ENCODE measurements around the gene ZCCHC14. TPM values are rescaled to one million over a fixed set of nuclear protein-coding genes. Genes with fewer than 3 reads are reported as not detected.
"Not testable (repeated sequence)": the region's sequence is repeated elsewhere in the genome, so short reads cannot be mapped to it uniquely, and the experiment has no call there.

The ZCCHC14 gene
- total and polyA plus RNA-seq, 2 donors (not counting 1 experiment from before 2014, with no cell fraction given) = 0.70 to 4.4 TPM

- Histone ChIP-seq H3K4me1 (ENCODE audit: control insufficient read depth in 2 of 2, insufficient read depth in 2 of 2, low read length in 2 of 2) (no peaks in the 10 kb centered on the region), H3K9me3 (ENCODE audit: control extremely low read depth in 1 of 3, control insufficient read depth in 2 of 3, insufficient read depth in 1 of 3, low read length in 2 of 3) (no peaks in the 10 kb centered on the region), H3K4me2 (replicated peaks; ENCODE audit: low read depth, low read length, poor library complexity, severe bottlenecking) (no peak overlapping the region), H3K36me3 (replicated peaks in 1 of 2; ENCODE audit: control extremely low read depth in 1 of 2, control insufficient read depth in 1 of 2, extremely low read depth in 1 of 2, insufficient read depth in 2 of 2, low read length in 1 of 2) (no peaks in the 10 kb centered on the region), H3K4me3 (ENCODE audit: control extremely low read depth in 1 of 5, extremely low read depth in 1 of 5, insufficient read depth in 1 of 5, low read depth in 2 of 5, low read length in 4 of 5) (no peak overlapping the region), H4K20me1 (ENCODE audit: control insufficient read depth, insufficient read depth, low read length, poor library complexity, severe bottlenecking) (no peaks in the 10 kb centered on the region), H3K27me3 (replicated peaks in 1 of 4; ENCODE audit: control extremely low read depth in 1 of 4, control insufficient read depth in 3 of 4, insufficient read depth in 4 of 4, low read length in 3 of 4) (peaks cover 0 to 9% (median 2%) of the 10 kb centered on the region in 4 experiments), H2AFZ (ENCODE audit: insufficient read depth, low read depth, low read length, poor library complexity, severe bottlenecking) (no peak overlapping the region), H3K9ac (ENCODE audit: low read length) (no peak overlapping the region), H3K27ac (ENCODE audit: low read length in 2 of 2) (no peak overlapping the region), H3K79me2 (ENCODE audit: control insufficient read depth, insufficient read depth, low read length) (no peaks in the 10 kb centered on the region)
- POLR2A ChIA-PET = no interaction called here
- 69% methylated on average over 2 of the region's 9 CpGs for WGBS (ENCODE audit: insufficient coverage)
- ATAC-seq (ENCODE audit: low read depth) = no peak
- Mint-ChIP-seq H3K9me3 (ENCODE audit: insufficient read depth) (no peaks in the 10 kb centered on the region), H3K4me3 (no peak overlapping the region), H3K27ac (no peak overlapping the region), H3K4me1 (peaks cover 7% of the 10 kb centered on the region), H3K27me3 (peaks cover 24% of the 10 kb centered on the region)
- TF ChIP-seq CTCF (IDR thresholded peaks at IDR 0.05) (no peak), EZH2 (IDR thresholded peaks at IDR 0.05; ENCODE audit: borderline replicate concordance, insufficient read depth, low read depth, low read length, poor library complexity, severe bottlenecking) (no peak)
- CTCF ChIA-PET = no interaction called here
- intact Hi-C loops (cut with micrococcal nuclease) = no loop called here
- no peak for DNase-seq
Measured at GRCh38 chr16:87482266-87482665, 10.6 kb downstream of the ZCCHC14 start.

DNA sequence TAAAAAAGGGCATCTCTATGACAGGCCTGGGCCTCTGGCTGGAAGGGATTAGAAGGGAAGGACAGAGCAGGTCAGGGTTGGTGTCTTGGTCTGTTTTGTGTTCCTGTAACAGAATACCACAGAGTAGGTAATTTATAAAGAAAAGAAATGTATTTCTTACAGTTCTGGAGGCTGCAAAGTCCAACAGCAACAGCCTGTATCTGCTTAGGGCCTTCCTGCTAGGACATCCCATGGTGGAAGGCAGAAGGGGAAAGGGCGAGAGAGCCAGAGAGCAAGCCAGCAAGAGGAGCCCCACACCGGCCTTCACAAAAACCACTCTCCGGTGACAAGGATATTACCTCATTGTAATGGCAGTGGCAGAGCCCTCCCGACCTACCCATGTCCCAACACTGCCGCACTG lies 11.1 kb downstream of the ZCCHC14 start:
- H3K36me3 ChIP-seq (replicated peaks in 1 of 2; ENCODE audit: control extremely low read depth in 1 of 2, control insufficient read depth in 1 of 2, extremely low read depth in 1 of 2, insufficient read depth in 2 of 2, low read length in 1 of 2); H3K9me3 ChIP-seq (ENCODE audit: control extremely low read depth in 1 of 3, control insufficient read depth in 2 of 3, insufficient read depth in 1 of 3, low read length in 2 of 3); H3K4me3 Mint-ChIP-seq; H3K9ac ChIP-seq (ENCODE audit: low read length); DNase-seq; POLR2A ChIA-PET; H3K79me2 ChIP-seq (ENCODE audit: control insufficient read depth, insufficient read depth, low read length); CTCF ChIA-PET; H3K4me3 ChIP-seq (ENCODE audit: control extremely low read depth in 1 of 5, extremely low read depth in 1 of 5, insufficient read depth in 1 of 5, low read depth in 2 of 5, low read length in 4 of 5); H3K4me1 Mint-ChIP-seq; H3K27ac ChIP-seq (ENCODE audit: low read length in 2 of 2); H4K20me1 ChIP-seq (ENCODE audit: control insufficient read depth, insufficient read depth, low read length, poor library complexity, severe bottlenecking); H3K9me3 Mint-ChIP-seq (ENCODE audit: insufficient read depth); intact Hi-C loops (cut with micrococcal nuclease); H3K27me3 ChIP-seq (replicated peaks in 1 of 4; ENCODE audit: control extremely low read depth in 1 of 4, control insufficient read depth in 3 of 4, insufficient read depth in 4 of 4, low read length in 3 of 4); H3K4me1 ChIP-seq (ENCODE audit: control insufficient read depth in 2 of 2, insufficient read depth in 2 of 2, low read length in 2 of 2); H2AFZ ChIP-seq (ENCODE audit: insufficient read depth, low read depth, low read length, poor library complexity, severe bottlenecking); H3K27ac Mint-ChIP-seq; H3K4me2 ChIP-seq (replicated peaks; ENCODE audit: low read depth, low read length, poor library complexity, severe bottlenecking); ATAC-seq (ENCODE audit: low read depth): not testable (repeated sequence)
- WGBS (ENCODE audit: insufficient coverage) = no CpG with 5 or more reads among the region's 5 CpGs
- peaks cover 24% of the 10 kb centered on the region for H3K27me3 Mint-ChIP-seq

GRCh38 chr16:87477209-87477981 lies 15.4 kb downstream of the ZCCHC14 start:
- H3K36me3 ChIP-seq (replicated peaks in 1 of 2; ENCODE audit: control extremely low read depth in 1 of 2, control insufficient read depth in 1 of 2, extremely low read depth in 1 of 2, insufficient read depth in 2 of 2, low read length in 1 of 2); H3K79me2 ChIP-seq (ENCODE audit: control insufficient read depth, insufficient read depth, low read length); H3K27ac Mint-ChIP-seq; H3K4me3 ChIP-seq (ENCODE audit: control extremely low read depth in 1 of 5, extremely low read depth in 1 of 5, insufficient read depth in 1 of 5, low read depth in 2 of 5, low read length in 4 of 5); ATAC-seq (ENCODE audit: low read depth); POLR2A ChIA-PET; H3K9me3 Mint-ChIP-seq (ENCODE audit: insufficient read depth); DNase-seq; H3K4me1 Mint-ChIP-seq; H3K9me3 ChIP-seq (ENCODE audit: control extremely low read depth in 1 of 3, control insufficient read depth in 2 of 3, insufficient read depth in 1 of 3, low read length in 2 of 3); H4K20me1 ChIP-seq (ENCODE audit: control insufficient read depth, insufficient read depth, low read length, poor library complexity, severe bottlenecking); intact Hi-C loops (cut with micrococcal nuclease); H3K4me3 Mint-ChIP-seq; H2AFZ ChIP-seq (ENCODE audit: insufficient read depth, low read depth, low read length, poor library complexity, severe bottlenecking); H3K4me1 ChIP-seq (ENCODE audit: control insufficient read depth in 2 of 2, insufficient read depth in 2 of 2, low read length in 2 of 2); H3K9ac ChIP-seq (ENCODE audit: low read length); H3K4me2 ChIP-seq (replicated peaks; ENCODE audit: low read depth, low read length, poor library complexity, severe bottlenecking); H3K27ac ChIP-seq (ENCODE audit: low read length in 2 of 2): not testable (repeated sequence)
- CTCF ChIA-PET = interaction anchor here (0.6 to 1.3 kb wide), 2 partner anchors 16 to 288 kb away, joined by 3 read pairs; no protein-coding TSS in a partner anchor
- peaks cover 0 to 16% (median 9%) of the 10 kb centered on the region in 4 experiments for H3K27me3 ChIP-seq (replicated peaks in 1 of 4; ENCODE audit: control extremely low read depth in 1 of 4, control insufficient read depth in 3 of 4, insufficient read depth in 4 of 4, low read length in 3 of 4)
- H3K27me3 Mint-ChIP-seq = peaks cover 42% of the 10 kb centered on the region
- 51% methylated on average over 28 of the region's 30 CpGs for WGBS (ENCODE audit: insufficient coverage)

Measured in B cell (primary cell).